ENCODE results near the gene NDFIP1. TPM values are rescaled to one million over a fixed set of nuclear protein-coding genes. Genes with fewer than 3 reads are reported as not detected.

The NDFIP1 gene
- total RNA-seq, 1 experiment from 2014 or later, result 40.7 TPM

DNA sequence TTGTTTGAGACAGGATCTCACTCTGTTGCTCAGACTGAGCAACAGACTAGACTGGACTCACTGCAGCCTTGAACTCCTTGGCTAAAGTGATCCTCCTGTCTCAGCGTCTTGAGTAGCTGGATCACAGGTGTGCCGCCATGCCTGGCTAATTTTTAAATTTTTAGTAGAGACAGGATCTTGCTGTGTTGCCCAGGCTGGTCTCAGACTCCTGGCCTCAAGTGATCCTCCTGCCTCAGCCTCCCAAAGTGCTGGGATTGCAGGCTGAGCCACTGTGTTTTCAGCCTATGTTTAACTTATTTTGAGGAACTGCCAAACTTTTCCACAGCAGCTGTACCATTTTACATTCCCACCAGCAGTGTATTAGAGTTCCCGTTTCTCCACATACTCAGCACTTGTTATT lies 16.8 kb downstream of the NDFIP1 start:
- intact Hi-C loops (cut with micrococcal nuclease; ENCODE audit: unreplicated experiment), result no loop called here
- CTCF ChIA-PET, result no interaction called here
- H3K4me1 ChIP-seq (replicated peaks; ENCODE audit: insufficient read depth), result no peaks in the 10 kb centered on the region
- POLR2A ChIA-PET (ENCODE audit: unreplicated experiment), result no interaction called here
- H3K9me2 ChIP-seq (ENCODE audit: insufficient read depth), result no peaks in the 10 kb centered on the region
- no peak for DNase-seq
- no peak overlapping the region for H3K27ac ChIP-seq
- H3K9me3 ChIP-seq (ENCODE audit: insufficient read depth, low read depth), result no peaks in the 10 kb centered on the region
- TF ChIP-seq EZH2 (IDR thresholded peaks at IDR 0.05; ENCODE audit: low read depth), result no peak
- TF ChIP-seq, protein P1, sequence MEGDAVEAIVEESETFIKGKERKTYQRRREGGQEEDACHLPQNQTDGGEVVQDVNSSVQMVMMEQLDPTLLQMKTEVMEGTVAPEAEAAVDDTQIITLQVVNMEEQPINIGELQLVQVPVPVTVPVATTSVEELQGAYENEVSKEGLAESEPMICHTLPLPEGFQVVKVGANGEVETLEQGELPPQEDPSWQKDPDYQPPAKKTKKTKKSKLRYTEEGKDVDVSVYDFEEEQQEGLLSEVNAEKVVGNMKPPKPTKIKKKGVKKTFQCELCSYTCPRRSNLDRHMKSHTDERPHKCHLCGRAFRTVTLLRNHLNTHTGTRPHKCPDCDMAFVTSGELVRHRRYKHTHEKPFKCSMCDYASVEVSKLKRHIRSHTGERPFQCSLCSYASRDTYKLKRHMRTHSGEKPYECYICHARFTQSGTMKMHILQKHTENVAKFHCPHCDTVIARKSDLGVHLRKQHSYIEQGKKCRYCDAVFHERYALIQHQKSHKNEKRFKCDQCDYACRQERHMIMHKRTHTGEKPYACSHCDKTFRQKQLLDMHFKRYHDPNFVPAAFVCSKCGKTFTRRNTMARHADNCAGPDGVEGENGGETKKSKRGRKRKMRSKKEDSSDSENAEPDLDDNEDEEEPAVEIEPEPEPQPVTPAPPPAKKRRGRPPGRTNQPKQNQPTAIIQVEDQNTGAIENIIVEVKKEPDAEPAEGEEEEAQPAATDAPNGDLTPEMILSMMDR (conservative IDR thresholded peaks at IDR 0.05), result no peak
- no peak overlapping the region for H2AFZ ChIP-seq
- H3K4me2 ChIP-seq, result no peak overlapping the region
- BruUV-seq (replicated peaks), result no TSS peak
- peaks cover 19% of the 10 kb centered on the region for H4K20me1 ChIP-seq (ENCODE audit: insufficient read depth)
- H3K27me3 ChIP-seq (ENCODE audit: insufficient read depth, low read depth), result no peaks in the 10 kb centered on the region
- no peaks in the 10 kb centered on the region; the same call in 1 of the 2 replicates for H3K36me3 ChIP-seq (ENCODE audit: low read depth)
- peaks cover 2% of the 10 kb centered on the region; the same call in 1 of the 2 replicates for H3F3A ChIP-seq (ENCODE audit: insufficient read depth, low read depth)
- H3K79me2 ChIP-seq (ENCODE audit: low read depth), result peaks cover 76% of the 10 kb centered on the region
- H3K4me3 ChIP-seq, result no peak overlapping the region

DNA sequence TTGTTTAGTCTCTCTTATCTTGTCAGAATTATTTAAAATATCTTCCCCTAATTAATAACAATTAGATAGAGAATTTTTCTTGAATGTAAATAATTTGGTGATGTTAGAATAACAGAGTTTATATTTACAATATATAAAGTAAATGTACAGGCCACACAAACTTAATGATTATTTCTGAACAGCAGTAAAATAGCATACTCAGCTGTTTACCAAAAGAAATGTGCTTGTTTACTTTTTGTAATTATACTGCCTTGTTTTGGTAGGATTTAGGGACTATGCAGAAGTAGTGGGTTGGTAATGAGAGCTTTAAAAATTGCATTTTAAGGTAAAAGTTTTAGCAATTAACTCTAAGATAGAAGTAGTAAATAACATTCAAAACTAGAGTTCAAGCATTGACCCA lies 17.4 kb downstream of the NDFIP1 start:
- H3K79me2 ChIP-seq (ENCODE audit: low read depth), result peaks cover 70% of the 10 kb centered on the region
- CTCF ChIA-PET, result no interaction called here

DNA sequence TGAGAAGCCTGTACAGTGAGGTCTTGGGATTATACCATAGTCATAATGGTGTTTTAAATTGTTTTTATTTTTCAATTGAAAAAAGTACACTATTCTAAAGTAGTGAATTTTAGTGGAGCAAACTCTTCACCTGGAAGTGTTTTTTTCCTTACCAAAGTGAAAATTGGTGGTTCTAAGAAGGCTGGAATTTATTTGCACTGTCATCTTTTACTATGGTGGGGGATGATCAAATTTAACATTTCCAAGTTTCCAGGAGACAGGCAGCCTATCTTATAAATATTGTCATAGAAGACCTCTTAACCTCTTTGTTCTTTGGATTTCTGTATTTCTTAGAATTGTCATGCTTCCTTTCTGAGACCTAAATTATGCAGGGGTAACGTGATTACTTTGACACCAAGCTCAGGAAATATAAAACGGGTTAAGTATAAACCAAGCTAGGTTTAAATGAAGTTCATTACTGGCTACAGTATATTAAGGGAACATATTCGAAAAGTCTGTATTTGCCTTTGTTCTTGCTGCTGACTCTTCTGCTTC lies 20.2 kb downstream of the NDFIP1 start:
- Histone ChIP-seq H3K4me2 (no peak overlapping the region), H3K36me3 (ENCODE audit: low read depth) (no peaks in the 10 kb centered on the region), H3K27me3 (ENCODE audit: insufficient read depth, low read depth) (no peaks in the 10 kb centered on the region), H3K9me2 (ENCODE audit: insufficient read depth) (no peaks in the 10 kb centered on the region), H2AFZ (no peak overlapping the region), H4K20me1 (ENCODE audit: insufficient read depth) (peaks cover 5% of the 10 kb centered on the region), H3K4me3 (no peak overlapping the region), H3K4me1 (replicated peaks; ENCODE audit: insufficient read depth) (no peaks in the 10 kb centered on the region), H3K9me3 (ENCODE audit: insufficient read depth, low read depth) (no peaks in the 10 kb centered on the region), H3K27ac (no peak overlapping the region; the same call in 1 of the 2 replicates), H3F3A (ENCODE audit: insufficient read depth, low read depth) (no peaks in the 10 kb centered on the region; the same call in 1 of the 2 replicates), H3K79me2 (ENCODE audit: low read depth) (peaks cover 45% of the 10 kb centered on the region)
- intact Hi-C loops (cut with micrococcal nuclease; ENCODE audit: unreplicated experiment), result no loop called here
- ChIA-PET CTCF (no interaction called here), POLR2A (ENCODE audit: unreplicated experiment) (interaction anchor here (0.6 kb wide), 1 partner anchor 205 kb away, joined by 5 read pairs; the partner anchor contains the start of gene DELE1)
- TF ChIP-seq, protein P1 (conservative IDR thresholded peaks at IDR 0.05), result no peak
- no peak for TF ChIP-seq EZH2 (IDR thresholded peaks at IDR 0.05; ENCODE audit: low read depth)
- DNase-seq, result no peak
- BruUV-seq (replicated peaks), result no TSS peak

More for the DNA sequence above, 17.4 kb downstream of the NDFIP1 start:
- no peak overlapping the region for H3K4me2 ChIP-seq
- no peaks in the 10 kb centered on the region for H3K9me3 ChIP-seq (ENCODE audit: insufficient read depth, low read depth)
- BruUV-seq (replicated peaks), result no TSS peak
- POLR2A ChIA-PET (ENCODE audit: unreplicated experiment), result no interaction called here
- no peaks in the 10 kb centered on the region; the same call in 1 of the 2 replicates for H3F3A ChIP-seq (ENCODE audit: insufficient read depth, low read depth)
- H4K20me1 ChIP-seq (ENCODE audit: insufficient read depth), result peaks cover 14% of the 10 kb centered on the region
- no peaks in the 10 kb centered on the region; the same call in 1 of the 2 replicates for H3K36me3 ChIP-seq (ENCODE audit: low read depth)
- no peaks in the 10 kb centered on the region for H3K27me3 ChIP-seq (ENCODE audit: insufficient read depth, low read depth)
- TF ChIP-seq, protein P1 (conservative IDR thresholded peaks at IDR 0.05), result no peak
- no peak for TF ChIP-seq EZH2 (IDR thresholded peaks at IDR 0.05; ENCODE audit: low read depth)
- no peak overlapping the region for H3K27ac ChIP-seq
- no peaks in the 10 kb centered on the region for H3K4me1 ChIP-seq (replicated peaks; ENCODE audit: insufficient read depth)
- no peak for DNase-seq
- intact Hi-C loops (cut with micrococcal nuclease; ENCODE audit: unreplicated experiment), result no loop called here
- H3K4me3 ChIP-seq, result no peak overlapping the region
- no peak overlapping the region for H2AFZ ChIP-seq
- H3K9me2 ChIP-seq (ENCODE audit: insufficient read depth), result no peaks in the 10 kb centered on the region
